Peyer's patch (tissue), 4 donors: ENCODE data around the gene DPH7.

Experiments used
- POLR2A ChIP-seq, 2 donors: fragments of 450-650 bp; IDR thresholded peaks; one replicate each; pipeline ENCODE4 v1.5.1; 2017; ENCODE audit warnings: antibody characterized with exemption in 2 of 2, mild to moderate bottlenecking in 2 of 2, moderate library complexity in 2 of 2
- TF ChIP-seq, protein P1 (sequence below), 6 experiments: fragments of 450-650 bp in 4 of 6; fragments of 200-600 bp in 2 of 6; sonication (generic) in 1 of 6; IDR thresholded peaks; one replicate each; pipeline ENCODE4 v1.5.1; 2017 to 2019; ENCODE audit warnings: antibody characterized with exemption in 6 of 6, mild to moderate bottlenecking in 3 of 6, moderate library complexity in 1 of 6

DNA sequence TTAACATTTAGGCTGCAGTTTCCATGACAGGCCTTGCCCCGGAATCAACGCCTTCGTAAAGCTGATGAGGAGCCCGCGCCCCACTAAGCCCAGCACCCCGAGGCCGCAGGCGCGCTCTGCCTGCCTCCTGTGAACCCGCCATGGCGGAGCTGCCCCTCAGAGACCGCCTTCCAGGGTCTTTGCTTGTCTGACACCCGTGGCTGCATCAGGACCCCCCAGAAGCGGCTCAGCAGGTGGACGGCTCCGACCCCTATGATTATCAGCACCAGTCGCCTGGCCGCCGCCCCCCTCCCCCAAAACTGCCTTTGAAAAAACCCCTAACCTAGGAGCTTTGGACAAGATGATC is 507 bp upstream of the DPH7 start:
- TF ChIP-seq, protein P1, sequence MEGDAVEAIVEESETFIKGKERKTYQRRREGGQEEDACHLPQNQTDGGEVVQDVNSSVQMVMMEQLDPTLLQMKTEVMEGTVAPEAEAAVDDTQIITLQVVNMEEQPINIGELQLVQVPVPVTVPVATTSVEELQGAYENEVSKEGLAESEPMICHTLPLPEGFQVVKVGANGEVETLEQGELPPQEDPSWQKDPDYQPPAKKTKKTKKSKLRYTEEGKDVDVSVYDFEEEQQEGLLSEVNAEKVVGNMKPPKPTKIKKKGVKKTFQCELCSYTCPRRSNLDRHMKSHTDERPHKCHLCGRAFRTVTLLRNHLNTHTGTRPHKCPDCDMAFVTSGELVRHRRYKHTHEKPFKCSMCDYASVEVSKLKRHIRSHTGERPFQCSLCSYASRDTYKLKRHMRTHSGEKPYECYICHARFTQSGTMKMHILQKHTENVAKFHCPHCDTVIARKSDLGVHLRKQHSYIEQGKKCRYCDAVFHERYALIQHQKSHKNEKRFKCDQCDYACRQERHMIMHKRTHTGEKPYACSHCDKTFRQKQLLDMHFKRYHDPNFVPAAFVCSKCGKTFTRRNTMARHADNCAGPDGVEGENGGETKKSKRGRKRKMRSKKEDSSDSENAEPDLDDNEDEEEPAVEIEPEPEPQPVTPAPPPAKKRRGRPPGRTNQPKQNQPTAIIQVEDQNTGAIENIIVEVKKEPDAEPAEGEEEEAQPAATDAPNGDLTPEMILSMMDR (IDR thresholded peaks at IDR 0.05), result no peak
- TF ChIP-seq POLR2A (IDR thresholded peaks at IDR 0.05), result no peak
